Measurements from ENCODE around the gene IQCK. TPM values are rescaled to one million over a fixed set of nuclear protein-coding genes. Genes with fewer than 3 reads are reported as not detected.

IQCK gene
- total RNA-seq, 1 donor from 2014 or later: 1.3 TPM

DNA sequence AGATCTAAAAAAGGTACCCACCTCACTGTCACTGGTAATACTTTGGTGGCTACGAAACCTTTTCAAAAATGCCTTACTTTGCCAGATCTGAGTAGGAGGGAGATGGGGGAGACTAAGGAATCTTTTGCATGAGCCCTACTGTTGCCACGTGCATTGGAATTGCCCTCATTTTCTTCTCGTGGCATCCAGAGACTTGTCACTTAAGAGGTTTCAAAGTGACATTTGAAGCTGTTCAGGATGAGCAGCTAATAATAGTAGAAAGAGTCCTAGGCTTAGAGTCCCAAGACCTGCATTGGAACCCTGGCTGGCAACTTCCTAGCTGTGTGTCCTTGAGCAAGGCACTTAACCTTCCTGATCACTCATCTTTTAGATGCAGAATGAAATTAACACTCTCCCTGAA lies 123.1 kb downstream of the IQCK start:
- TF ChIP-seq, protein P1, sequence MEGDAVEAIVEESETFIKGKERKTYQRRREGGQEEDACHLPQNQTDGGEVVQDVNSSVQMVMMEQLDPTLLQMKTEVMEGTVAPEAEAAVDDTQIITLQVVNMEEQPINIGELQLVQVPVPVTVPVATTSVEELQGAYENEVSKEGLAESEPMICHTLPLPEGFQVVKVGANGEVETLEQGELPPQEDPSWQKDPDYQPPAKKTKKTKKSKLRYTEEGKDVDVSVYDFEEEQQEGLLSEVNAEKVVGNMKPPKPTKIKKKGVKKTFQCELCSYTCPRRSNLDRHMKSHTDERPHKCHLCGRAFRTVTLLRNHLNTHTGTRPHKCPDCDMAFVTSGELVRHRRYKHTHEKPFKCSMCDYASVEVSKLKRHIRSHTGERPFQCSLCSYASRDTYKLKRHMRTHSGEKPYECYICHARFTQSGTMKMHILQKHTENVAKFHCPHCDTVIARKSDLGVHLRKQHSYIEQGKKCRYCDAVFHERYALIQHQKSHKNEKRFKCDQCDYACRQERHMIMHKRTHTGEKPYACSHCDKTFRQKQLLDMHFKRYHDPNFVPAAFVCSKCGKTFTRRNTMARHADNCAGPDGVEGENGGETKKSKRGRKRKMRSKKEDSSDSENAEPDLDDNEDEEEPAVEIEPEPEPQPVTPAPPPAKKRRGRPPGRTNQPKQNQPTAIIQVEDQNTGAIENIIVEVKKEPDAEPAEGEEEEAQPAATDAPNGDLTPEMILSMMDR (IDR thresholded peaks at IDR 0.05; ENCODE audit: insufficient read depth, low read length, severe bottlenecking): no peak
- no peak for FAIRE-seq
- DNase-seq (ENCODE audit: low read depth): no peak

DNA sequence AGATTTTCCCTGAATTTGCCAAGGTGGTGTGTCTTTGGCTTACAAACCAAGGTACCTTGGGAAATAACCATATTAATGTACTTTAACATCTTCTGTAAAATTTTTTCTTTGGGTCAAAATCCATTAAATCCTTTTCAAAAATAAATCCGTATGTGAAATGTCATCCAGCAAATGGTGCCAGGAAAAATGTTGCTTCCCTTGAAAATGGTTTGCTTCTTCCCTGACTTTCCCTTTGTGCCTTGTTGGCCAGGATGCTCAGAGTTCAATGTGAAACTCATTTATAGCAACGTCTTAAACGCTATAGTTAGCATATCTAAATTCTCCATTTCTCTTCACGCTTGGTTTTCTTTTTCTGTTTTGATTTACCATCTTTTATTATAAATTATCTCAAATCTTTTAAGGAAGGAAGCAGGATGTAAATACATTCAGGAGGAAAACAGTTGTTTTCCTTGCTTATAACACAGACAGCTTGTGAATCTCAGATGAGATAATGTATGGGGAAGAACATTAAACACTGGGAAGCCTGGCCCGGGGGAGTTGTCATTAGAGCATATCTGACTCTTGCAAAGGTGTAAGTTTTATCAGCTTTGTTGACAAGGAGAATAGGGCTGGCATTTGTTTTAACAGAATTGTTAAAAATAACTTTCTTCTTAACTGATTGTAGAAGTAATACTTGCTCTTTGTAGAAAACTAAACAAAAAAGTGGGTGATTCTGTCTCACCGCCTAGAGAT lies 124.5 kb downstream of the IQCK start:
- Histone ChIP-seq H3K27me3 (ENCODE audit: control insufficient read depth, insufficient read depth, low read length) (no peaks in the 10 kb centered on the region), H3K36me3 (ENCODE audit: control insufficient read depth, insufficient read depth, low read length) (no peaks in the 10 kb centered on the region), H3K4me3 (ENCODE audit: low read depth, low read length) (no peak overlapping the region)
- TF ChIP-seq, protein P1 (IDR thresholded peaks at IDR 0.05; ENCODE audit: insufficient read depth, low read length, severe bottlenecking): no peak
- DNase-seq (ENCODE audit: low read depth) (no peak), FAIRE-seq (no peak)

More for the DNA sequence above, 123.1 kb downstream of the IQCK start:
- no peaks in the 10 kb centered on the region for H3K36me3 ChIP-seq (ENCODE audit: control insufficient read depth, insufficient read depth, low read length)
- no peak overlapping the region for H3K4me3 ChIP-seq (ENCODE audit: low read depth, low read length)
- no peaks in the 10 kb centered on the region for H3K27me3 ChIP-seq (ENCODE audit: control insufficient read depth, insufficient read depth, low read length)

DNA sequence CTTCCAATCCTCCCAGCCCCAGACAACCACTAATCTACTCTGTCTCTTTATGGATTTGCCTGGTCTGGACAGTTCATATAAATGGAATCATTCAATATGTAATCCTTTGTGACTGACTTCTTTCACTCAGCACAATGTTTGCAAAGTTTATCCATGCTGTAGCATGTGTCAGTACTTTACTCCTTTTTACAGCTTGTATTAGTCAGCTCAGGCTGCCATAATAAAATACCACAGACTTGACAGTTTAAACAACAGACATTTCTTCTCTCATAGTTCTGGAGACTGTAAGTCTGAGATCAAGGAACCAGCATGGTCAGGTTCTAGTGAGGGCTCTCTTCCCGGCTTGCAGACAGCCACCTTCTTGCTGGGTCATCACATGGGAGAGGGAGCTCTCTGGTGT lies 125.3 kb downstream of the IQCK start:
- FAIRE-seq: no peak
- TF ChIP-seq, protein P1 (IDR thresholded peaks at IDR 0.05; ENCODE audit: insufficient read depth, low read length, severe bottlenecking): no peak
- Histone ChIP-seq H3K4me3 (ENCODE audit: low read depth, low read length) (no peak overlapping the region), H3K36me3 (ENCODE audit: control insufficient read depth, insufficient read depth, low read length) (no peaks in the 10 kb centered on the region), H3K27me3 (ENCODE audit: control insufficient read depth, insufficient read depth, low read length) (no peaks in the 10 kb centered on the region)
- peak; percentile 12 for DNase-seq (ENCODE audit: low read depth)

DNA sequence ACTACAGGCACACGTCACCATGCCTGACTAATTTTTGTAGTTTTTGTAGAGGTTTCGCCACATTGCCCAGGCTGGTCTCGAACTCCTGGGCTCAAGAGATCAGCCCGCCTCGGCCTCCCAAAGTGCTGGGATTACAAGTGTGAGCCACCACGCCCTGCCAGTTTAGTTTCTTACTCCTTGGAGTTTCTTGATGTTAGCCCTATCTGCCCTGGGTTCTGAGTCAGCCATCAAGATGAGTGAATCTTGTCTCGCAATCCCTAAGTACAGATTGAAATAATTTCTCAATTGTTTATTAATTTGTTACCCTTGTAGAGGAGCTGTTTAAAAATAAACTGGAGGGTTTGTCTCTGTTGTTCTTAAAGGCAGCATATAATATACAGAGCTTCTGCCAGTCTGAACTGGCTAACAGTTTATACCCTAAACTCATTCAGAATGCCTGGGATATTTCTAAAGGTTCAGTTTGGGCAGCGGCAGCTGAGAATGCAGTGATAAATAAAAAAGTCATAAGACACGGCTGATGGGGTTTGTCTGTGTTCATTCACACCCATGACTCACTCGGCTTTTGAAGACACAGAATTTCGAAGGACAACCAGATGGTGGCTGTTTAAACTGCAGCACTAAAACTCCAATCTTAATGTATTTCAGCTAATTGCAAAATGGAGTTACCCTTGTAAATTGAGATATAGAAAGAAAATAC lies 127.0 kb downstream of the IQCK start:
- FAIRE-seq: no peak
- TF ChIP-seq, protein P1 (IDR thresholded peaks at IDR 0.05; ENCODE audit: insufficient read depth, low read length, severe bottlenecking): no peak
- no peak overlapping the region for H3K4me3 ChIP-seq (ENCODE audit: low read depth, low read length)
- no peaks in the 10 kb centered on the region for H3K36me3 ChIP-seq (ENCODE audit: control insufficient read depth, insufficient read depth, low read length)
- DNase-seq (ENCODE audit: low read depth): no peak
- no peaks in the 10 kb centered on the region for H3K27me3 ChIP-seq (ENCODE audit: control insufficient read depth, insufficient read depth, low read length)

DNA sequence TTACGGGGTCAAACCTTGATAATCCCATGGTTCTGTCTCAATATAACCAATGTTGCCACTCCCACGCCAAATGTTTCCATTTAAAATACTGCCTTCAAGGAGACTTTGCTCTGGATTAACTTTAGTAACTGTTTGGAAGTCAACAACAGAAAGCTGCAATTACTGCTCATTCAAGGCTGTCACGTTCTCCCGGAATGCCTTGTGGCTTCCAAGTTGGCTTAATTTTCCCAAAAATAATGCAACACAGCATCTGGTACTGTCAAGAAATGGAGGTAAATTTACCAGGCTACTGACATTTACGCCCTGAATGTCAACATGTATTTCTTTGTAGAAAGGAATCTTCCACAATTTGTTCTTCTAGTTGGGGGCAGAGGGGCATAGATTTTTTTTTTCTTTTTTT lies 128.4 kb downstream of the IQCK start:
- H3K27me3 ChIP-seq (ENCODE audit: control insufficient read depth, insufficient read depth, low read length): no peaks in the 10 kb centered on the region
- TF ChIP-seq, protein P1 (IDR thresholded peaks at IDR 0.05; ENCODE audit: insufficient read depth, low read length, severe bottlenecking): no peak
- DNase-seq (ENCODE audit: low read depth): no peak
- H3K4me3 ChIP-seq (ENCODE audit: low read depth, low read length): no peak overlapping the region
- H3K36me3 ChIP-seq (ENCODE audit: control insufficient read depth, insufficient read depth, low read length): no peaks in the 10 kb centered on the region
- FAIRE-seq: no peak
